Activated CD4-positive, CD25-positive, alpha-beta regulatory T cell treated with anti-CD3 and anti-CD28 coated beads, Interleukin-2, amount 50 U/mL, for 72 hours (primary cell): ENCODE measurements around the gene FIS1.
A peak's percentile ranks its signal among the peaks of the same experiment; 100 is the strongest.
"Not testable (repeated sequence)": the region's sequence is repeated elsewhere in the genome, so short reads cannot be mapped to it uniquely, and the experiment has no call there.

ENCODE experiments used
- DNase-seq: peaks from one replicate; pipeline ENCODE4 v3.0.0; 2021

Gene FIS1

GRCh38 chr7:101232141-101232850 is 12.6 kb downstream of the FIS1 start:
- DNase-seq: no peak

GRCh38 chr7:101231644-101232043 is 13.2 kb downstream of the FIS1 start:
- no peak for DNase-seq

- no peak for DNase-seq
Measured at GRCh38 chr7:101226721-101227120, 18.2 kb downstream of the FIS1 start.

GRCh38 chr7:101225650-101226049 is 19.2 kb downstream of the FIS1 start:
- DNase-seq: no peak

GRCh38 chr7:101223528-101223927 is 21.4 kb downstream of the FIS1 start:
- no peak for DNase-seq

- no peak for DNase-seq
Measured at GRCh38 chr7:101222275-101222830, 22.5 kb downstream of the FIS1 start.

- no peak for DNase-seq
Measured at GRCh38 chr7:101220295-101220694, 24.6 kb downstream of the FIS1 start.

GRCh38 chr7:101218236-101219125 is 26.4 kb downstream of the FIS1 start:
- no peak for DNase-seq

- DNase-seq: peak; percentile 90
Measured at GRCh38 chr7:101217388-101218235, 27.3 kb downstream of the FIS1 start, which contains the start of the genes PLOD3 and ZNHIT1. Gene PLOD3, minus strand, starts transcription at chr7:101217581. Its CDS starts 307 bp downstream, at chr7:101217274. Gene ZNHIT1, plus strand, starts transcription at chr7:101218165. Its CDS starts 31 bp downstream, at chr7:101218196.

GRCh38 chr7:101216860-101217387 is 28.0 kb downstream of the FIS1 start:
- peak; percentile 37 for DNase-seq

- DNase-seq: no peak
Measured at GRCh38 chr7:101216001-101216859, 28.7 kb downstream of the FIS1 start.

GRCh38 chr7:101212014-101212413 is 32.9 kb downstream of the FIS1 start:
- DNase-seq: no peak

- no peak for DNase-seq
Measured at GRCh38 chr7:101211501-101211900, 33.4 kb downstream of the FIS1 start.

GRCh38 chr7:101210143-101210542 is 34.7 kb downstream of the FIS1 start:
- DNase-seq: no peak

GRCh38 chr7:101208794-101209193 is 36.1 kb downstream of the FIS1 start:
- DNase-seq: no peak

- DNase-seq: no peak
Measured at GRCh38 chr7:101207459-101207858, 37.4 kb downstream of the FIS1 start.

GRCh38 chr7:101206665-101207042 is 38.2 kb downstream of the FIS1 start:
- no peak for DNase-seq

GRCh38 chr7:101205901-101206664 is 38.8 kb downstream of the FIS1 start:
- DNase-seq: no peak

- not testable (repeated sequence) for DNase-seq
Measured at GRCh38 chr7:101203740-101204738, 40.8 kb downstream of the FIS1 start.
